Raji (cell line): ENCODE results near the gene ZNF428.

Experiments
- POLR2A ChIP-seq: IDR thresholded peaks from 2 replicates; pipeline ENCODE4 v1.6.1; 2011; ENCODE audit warnings: low read depth, low read length, control low read depth; ENCODE audit not compliant: insufficient read depth

ZNF428 gene

GRCh38 chr19:43626838-43627237, 7.4 kb upstream of the ZNF428 start:
- TF ChIP-seq POLR2A: no peak

- no peak for TF ChIP-seq POLR2A
These were observed 6.6 kb upstream of the ZNF428 start for GRCh38 chr19:43625918-43626579.

- TF ChIP-seq POLR2A: no peak
These were observed 5.5 kb upstream of the ZNF428 start for GRCh38 chr19:43624933-43625332.

- no peak for TF ChIP-seq POLR2A
These were observed 4.7 kb upstream of the ZNF428 start for GRCh38 chr19:43623889-43624670.

GRCh38 chr19:43622956-43623355, 3.5 kb upstream of the ZNF428 start:
- TF ChIP-seq POLR2A: no peak

- TF ChIP-seq POLR2A: no peak
These were observed 2.6 kb upstream of the ZNF428 start for GRCh38 chr19:43622070-43622469.

GRCh38 chr19:43620061-43621001, 902 bp upstream of the ZNF428 start:
- TF ChIP-seq POLR2A: no peak

- TF ChIP-seq POLR2A: no peak
These were observed 538 bp downstream of the ZNF428 start for GRCh38 chr19:43618921-43619261.

- no peak for TF ChIP-seq POLR2A
These were observed 2.5 kb downstream of the ZNF428 start for GRCh38 chr19:43616954-43617353.

- no peak for TF ChIP-seq POLR2A
These were observed 3.1 kb downstream of the ZNF428 start for GRCh38 chr19:43616306-43616705.

- TF ChIP-seq POLR2A: no peak
These were observed 7.1 kb downstream of the ZNF428 start for GRCh38 chr19:43612374-43612773.

GRCh38 chr19:43611788-43612187, 7.6 kb downstream of the ZNF428 start, which contains the start of gene SRRM5:
Gene SRRM5 (plus strand): TSS chr19:43612088. CDS start chr19:43612122, 34 bp downstream.
- no peak for TF ChIP-seq POLR2A

- TF ChIP-seq POLR2A: no peak
These were observed 8.9 kb downstream of the ZNF428 start for GRCh38 chr19:43610493-43610892.

GRCh38 chr19:43609872-43610271, 9.6 kb downstream of the ZNF428 start:
- TF ChIP-seq POLR2A: no peak
